Vein endothelial cell (primary cell): ENCODE data around the gene TMEM220. TPM values are rescaled to one million over a fixed set of nuclear protein-coding genes. Genes with fewer than 3 reads are reported as not detected.

Source experiments
- total RNA-seq: library from RNA; depleted of rRNA; stranded (reverse); fragments of >200 nt; gene quantifications from 2 replicates; pipeline ENCODE4 v1.2.3, GENCODE V29; 2012

The TMEM220 gene
- total RNA-seq, result 1.2 and 4.2 TPM in 2 replicates

DNA sequence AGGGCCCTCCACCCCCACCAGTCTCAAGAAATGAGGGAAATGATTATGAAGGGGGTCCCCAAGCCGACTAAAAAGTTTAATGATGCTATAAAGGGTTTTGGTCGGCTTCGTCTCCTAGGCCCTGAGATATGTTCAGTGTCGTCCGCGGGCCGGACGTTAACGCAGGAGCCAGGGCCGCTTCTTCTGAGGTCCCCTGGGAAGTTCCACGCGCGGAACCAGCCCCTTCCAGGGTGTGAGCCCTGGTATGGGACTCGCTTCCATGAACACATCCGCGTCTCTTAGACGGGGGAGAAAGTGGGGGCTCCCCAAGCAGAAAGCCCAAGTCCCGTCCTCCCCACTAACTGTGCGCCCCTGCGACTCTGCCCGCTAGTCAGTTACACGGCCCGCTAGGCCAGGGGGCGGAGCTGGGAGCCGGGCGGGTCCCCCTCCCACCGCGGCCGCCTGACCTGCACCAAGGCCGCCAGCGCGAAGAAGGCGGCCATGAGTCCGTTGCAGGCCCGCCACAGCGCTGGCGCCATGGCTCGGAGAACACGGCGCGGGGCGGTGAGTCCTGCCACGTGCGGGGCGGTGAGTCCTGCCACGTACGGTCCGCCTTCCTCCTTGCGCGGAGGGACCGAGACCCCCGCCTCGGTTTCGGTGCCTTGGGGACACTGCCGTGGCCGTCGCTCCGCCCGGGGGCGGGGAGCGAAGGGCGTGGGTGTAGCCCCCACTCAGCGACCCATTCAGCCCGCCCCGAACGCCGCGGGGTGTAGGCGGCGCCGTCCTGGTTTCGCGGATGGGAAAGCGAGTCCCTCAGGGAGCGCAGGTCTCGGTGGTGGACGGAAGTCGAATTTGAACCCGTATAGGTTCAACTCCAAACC, at the start of gene TMEM220:
Gene TMEM220 (minus strand): TSS at position 690 of the 860 bp plus-strand sequence. CDS start 172 bp downstream, at position 518.

DNA sequence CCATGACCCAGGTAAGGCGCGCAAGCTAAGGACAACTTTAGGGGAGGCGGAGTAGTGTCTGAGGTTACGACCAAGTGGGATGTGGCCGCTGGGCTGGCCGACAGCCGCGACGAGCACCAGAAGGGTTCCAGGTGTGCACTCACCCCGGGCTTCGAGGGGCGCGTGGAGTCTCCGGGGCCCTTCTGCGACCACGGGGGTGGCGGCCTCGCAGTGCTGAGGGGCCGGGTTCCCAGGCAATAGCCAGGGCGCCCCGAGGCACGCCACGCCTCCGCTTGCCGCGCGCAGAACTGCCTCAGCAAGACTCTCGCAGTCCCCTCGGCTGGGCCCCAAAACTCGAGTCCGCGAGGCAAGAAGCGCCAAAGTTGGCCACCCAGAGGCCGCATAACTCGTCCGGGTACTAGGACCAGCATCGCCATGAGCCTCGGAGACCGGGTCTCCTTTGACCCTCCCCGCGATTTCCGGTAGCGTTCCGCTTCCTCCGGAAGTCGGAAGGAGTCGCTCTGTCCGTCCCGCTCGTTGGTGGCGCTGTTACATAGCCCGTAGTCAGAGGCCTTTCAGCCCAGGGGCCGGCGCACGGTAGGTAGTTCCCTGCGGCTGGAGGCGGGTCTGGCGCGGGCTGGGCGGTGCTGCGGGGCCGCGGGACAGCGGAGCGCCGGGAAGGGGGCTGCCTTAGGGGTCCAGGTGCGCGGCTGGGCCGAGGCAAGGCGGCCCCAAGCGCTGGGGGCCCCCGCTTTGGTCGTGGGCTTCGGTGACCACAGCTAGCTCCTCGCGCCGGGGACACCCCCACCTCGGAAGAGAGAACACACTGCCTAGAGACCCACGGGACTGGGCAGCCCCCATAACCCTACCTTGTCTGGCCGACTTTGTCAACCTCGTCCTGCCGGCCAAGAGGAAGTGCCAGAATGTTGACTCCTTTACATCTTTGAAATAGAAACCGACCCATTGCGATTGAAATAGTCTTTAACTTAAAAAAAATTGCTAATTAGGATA, 32.4 kb downstream of the TMEM220 start, which contains the start of the genes ADPRM and SCO1:
Gene ADPRM (plus strand): TSS at position 503 of the 990 bp plus-strand sequence. CDS start 7,333 bp downstream, outside the sequence.
Gene SCO1 (minus strand): TSS at position 442 of the 990 bp plus-strand sequence. CDS start 26 bp downstream, at position 416.

Other genes with a start within 250 kb of the TMEM220 start
- not detected in 2 replicates for gene MYH1, start 211.5 kb downstream of the TMEM220 start, total RNA-seq
- gene MYH2, start 180.4 kb downstream of the TMEM220 start, total RNA-seq, result not detected in 2 replicates
- 0.10 and 0.65 TPM in 2 replicates for gene MYH3, start 72.7 kb downstream of the TMEM220 start, total RNA-seq
- gene SCO1, start 32.5 kb downstream of the TMEM220 start, total RNA-seq, result 19.4 and 20.9 TPM in 2 replicates
- 9.1 and 12.7 TPM in 2 replicates for gene ADPRM, start 32.4 kb downstream of the TMEM220 start, total RNA-seq
- gene TMEM238L, start 74.1 kb upstream of the TMEM220 start, total RNA-seq, result not detected in 2 replicates
- not detected in 2 replicates for gene PIRT, start 108.1 kb upstream of the TMEM220 start, total RNA-seq